Endothelial cell of umbilical vein (primary cell): ENCODE measurements around the gene C6orf132. TPM values are rescaled to one million over a fixed set of nuclear protein-coding genes. Genes with fewer than 3 reads are reported as not detected.
"Not testable (repeated sequence)": the region's sequence is repeated elsewhere in the genome, so short reads cannot be mapped to it uniquely, and the experiment has no call there.

Source experiments
- BruUV-seq: library from RNA; stranded (reverse); fragments of 400-500 nt; replicated peaks from 2 replicates; lab custom pipeline; 2021; lab: Mats Ljungman, UMichigan
- CTCF ChIA-PET: fragments of 300-600, 350-600 bp; sonication (Branson Sonifier 250); formaldehyde crosslinking; loops from one replicate; lab custom pipeline; 2021; ENCODE audit warnings: antibody characterized with exemption, inconsistent platforms; lab: Charles Lee
- POLR2A ChIA-PET: fragments of 300-600, 350-600 bp; sonication (Branson Sonifier 250); formaldehyde crosslinking; loops from one replicate; lab custom pipeline; 2021; ENCODE audit warnings: antibody characterized with exemption, inconsistent platforms; lab: Charles Lee
- DNase-seq: peaks from one replicate; pipeline ENCODE4 v3.0.0-alpha.2; 2011; ENCODE audit warnings: low read depth, low spot score
- FAIRE-seq: peaks from 2 replicates; lab custom pipeline; 2011; peaks lifted over from hg19 to GRCh38; lab: Jason Lieb, UNC
- H2AFZ ChIP-seq: 2 replicates; pipeline ENCODE4 v1.6.0; 2012; ENCODE audit warnings: low read depth, low read length, control low read depth, inconsistent platforms
- H3K27ac ChIP-seq: 2 replicates; pipeline ENCODE4 v1.5.1; 2011; ENCODE audit warnings: low read depth, mild to moderate bottlenecking, control low read depth, low read length, moderate library complexity; ENCODE audit not compliant: insufficient read depth
- H3K27me3 ChIP-seq, 2 experiments: 2 replicates each; pipeline versions ENCODE4 v1.6.0 to v1.6.1; 2011; ENCODE audit warnings: low read length in 2 of 2, mixed read lengths in 1 of 2; ENCODE audit not compliant: control insufficient read depth in 2 of 2, insufficient read depth in 2 of 2
- H3K36me3 ChIP-seq, 2 experiments: 2 replicates in 1 of 2; 3 replicates in 1 of 2; pipeline ENCODE4 v1.5.1; 2011; ENCODE audit warnings: low read length in 2 of 2, mild to moderate bottlenecking in 1 of 2, moderate library complexity in 1 of 2; ENCODE audit not compliant: control insufficient read depth in 2 of 2, insufficient read depth in 2 of 2; ENCODE audit errors: extremely low read depth in 1 of 2
- H3K4me1 ChIP-seq: 3 replicates; pipeline ENCODE4 v1.5.1; 2011; ENCODE audit warnings: mild to moderate bottlenecking, low read length; ENCODE audit not compliant: control insufficient read depth, insufficient read depth; ENCODE audit errors: extremely low read depth
- H3K4me2 ChIP-seq: 2 replicates; pipeline ENCODE4 v1.6.1; 2011; ENCODE audit warnings: low read length, control low read depth, mixed read lengths; ENCODE audit not compliant: insufficient read depth
- H3K4me3 ChIP-seq, 3 experiments: fragments of 200-600 bp in 1 of 3; sonication (generic), shearing (Covaris generic) in 1 of 3; replicated peaks in 1 of 3; 2 replicates each; pipeline ENCODE4 v1.5.1; 2011 to 2016; ENCODE audit warnings: control low read depth in 3 of 3, low read length in 3 of 3, mild to moderate bottlenecking in 2 of 3, inconsistent platforms in 1 of 3, low read depth in 1 of 3, moderate library complexity in 1 of 3; ENCODE audit not compliant: insufficient read depth in 1 of 3
- H3K79me2 ChIP-seq: 2 replicates; pipeline ENCODE4 v1.6.0; 2012; ENCODE audit warnings: low read length, inconsistent platforms; ENCODE audit not compliant: control insufficient read depth, insufficient read depth
- H3K9ac ChIP-seq: replicated peaks from 2 replicates; pipeline ENCODE3; 2011; ENCODE audit warnings: low read length, control low read depth; ENCODE audit not compliant: insufficient read depth; ENCODE audit errors: extremely low read depth
- H3K9me1 ChIP-seq: replicated peaks from 3 replicates; pipeline ENCODE4 v1.6.0; 2011; ENCODE audit warnings: mild to moderate bottlenecking, low read length; ENCODE audit not compliant: control insufficient read depth, insufficient read depth; ENCODE audit errors: extremely low read depth
- H3K9me3 ChIP-seq: replicated peaks from 2 replicates; pipeline ENCODE4 v1.5.1; 2012; ENCODE audit warnings: low read length, inconsistent platforms; ENCODE audit not compliant: control insufficient read depth, insufficient read depth
- H4K20me1 ChIP-seq: replicated peaks from 2 replicates; pipeline ENCODE3; 2011; ENCODE audit warnings: mild to moderate bottlenecking, low read length; ENCODE audit not compliant: control insufficient read depth, insufficient read depth; ENCODE audit errors: extremely low read depth
- EZH2 ChIP-seq: IDR thresholded peaks from 2 replicates; pipeline ENCODE4 v1.6.1; 2012; ENCODE audit warnings: borderline replicate concordance, low read depth, mild to moderate bottlenecking, moderate library complexity, low read length, inconsistent platforms; ENCODE audit not compliant: severe bottlenecking
- FOS ChIP-seq: IDR thresholded peaks from 2 replicates; pipeline ENCODE4 v1.6.1; 2011; ENCODE audit warnings: mild to moderate bottlenecking, low read length, moderate library complexity, borderline replicate concordance; ENCODE audit not compliant: insufficient read depth
- GATA2 ChIP-seq: IDR thresholded peaks from 2 replicates; pipeline ENCODE4 v1.7.0; 2011; ENCODE audit warnings: low read depth, mild to moderate bottlenecking, moderate library complexity, mixed read lengths, low read length; ENCODE audit not compliant: insufficient read length, insufficient read depth
- JUN ChIP-seq: IDR thresholded peaks from 2 replicates; pipeline ENCODE4 v1.6.1; 2011; ENCODE audit warnings: borderline replicate concordance, low read depth; ENCODE audit not compliant: insufficient read length, insufficient read depth
- MYC ChIP-seq: IDR thresholded peaks from one replicate; pipeline ENCODE4 v1.6.1; 2011; ENCODE audit warnings: mild to moderate bottlenecking, low read depth, low read length
- POLR2A ChIP-seq: IDR thresholded peaks from 2 replicates; pipeline ENCODE4 v1.6.1; 2012; ENCODE audit warnings: low read depth, mild to moderate bottlenecking, control low read depth, low read length
- POLR2AphosphoS5 ChIP-seq: IDR thresholded peaks from 2 replicates; pipeline ENCODE4 v1.6.1; 2012; ENCODE audit warnings: low read depth, mild to moderate bottlenecking, control low read depth, low read length, moderate library complexity; ENCODE audit not compliant: insufficient read depth
- dilution Hi-C: fragments of 300-500 bp; cut with MboI; formaldehyde crosslinking; loops from one replicate; pipeline ENCODE4 v1.15.0; 2019; ENCODE audit warnings: low sequenced_read_pairs; ENCODE audit not compliant: extremely low pct_ligation_motif_present
- intact Hi-C: fragments of 100-400 bp; cut with micrococcal nuclease; formaldehyde crosslinking; loops from one replicate; pipeline ENCODE4 v1.10.0; 2022
- polyA plus RNA-seq, 4 experiments: library from polyadenylated mRNA; depleted of rRNA in 3 of 4; stranded (reverse) in 3 of 4; unstranded in 1 of 4; fragments of >200 nt; gene quantifications; 2 replicates each; pipeline versions ENCODE4 v1.2.1 to v1.2.3, GENCODE V29; 2011 to 2012; ENCODE audit warnings: missing spikeins in 1 of 4
- total RNA-seq: library from RNA; stranded (reverse); gene quantifications from 2 replicates; pipeline ENCODE4 v1.2.3, GENCODE V29; 2021
- TF ChIP-seq, protein P1 (sequence below), 2 donors: IDR thresholded peaks; 1 replicate in 1 of 2; 2 replicates in 1 of 2; pipeline ENCODE4 v1.5.1; 2011; ENCODE audit warnings: low read length in 2 of 2, mild to moderate bottlenecking in 2 of 2, moderate library complexity in 2 of 2, control low read depth in 1 of 2, inconsistent platforms in 1 of 2, low read depth in 1 of 2; ENCODE audit not compliant: insufficient read depth in 1 of 2; ENCODE audit errors: extremely low read depth in 1 of 2
- TF ChIP-seq, protein P2 (sequence below): IDR thresholded peaks from 2 replicates; pipeline ENCODE4 v1.6.1; 2011; ENCODE audit not compliant: insufficient read depth, insufficient read length

The C6orf132 gene
- total and polyA plus RNA-seq, 2 donors (not counting 3 experiments of a cell fraction or from before 2014, with no cell fraction given), result 0.15 to 0.71 TPM

DNA sequence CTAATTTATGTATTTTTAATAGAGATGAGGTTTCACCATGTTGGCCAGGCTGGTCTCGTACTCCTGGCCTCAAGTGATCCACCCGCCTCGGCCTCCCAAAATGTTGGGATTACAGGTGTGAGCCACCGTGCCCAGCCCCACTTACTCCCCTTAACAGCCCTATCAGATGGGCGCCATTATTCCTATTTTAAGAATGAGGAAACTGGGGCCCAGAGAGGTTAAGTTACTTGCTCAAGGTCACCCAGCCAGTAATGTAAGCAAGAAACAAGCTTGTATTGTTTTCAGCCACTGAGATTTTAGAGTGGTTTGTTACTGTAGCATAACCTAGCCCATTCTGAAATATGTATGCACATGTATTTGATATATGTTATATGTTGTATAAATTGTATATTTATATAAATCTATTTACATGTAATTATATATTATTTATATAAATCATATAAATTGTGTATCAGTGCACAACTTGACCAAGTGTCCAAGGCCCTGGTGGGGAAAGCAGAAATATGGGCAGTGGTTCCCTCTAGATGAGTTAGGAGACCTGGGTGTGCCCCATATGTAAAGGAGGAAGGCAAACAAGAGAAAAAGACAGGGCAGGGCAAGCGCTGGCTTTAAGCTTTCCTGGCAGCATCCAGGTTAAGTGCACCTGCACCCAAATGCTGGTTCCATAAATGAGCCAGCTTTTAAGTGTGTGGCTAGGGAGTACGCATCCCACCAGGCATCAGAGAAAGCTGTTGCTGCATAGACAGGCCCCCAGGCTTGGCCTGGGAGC is 29.6 kb upstream of the C6orf132 start:
- no peaks in the 10 kb centered on the region for H3K9me1 ChIP-seq
- BruUV-seq, result no TSS peak
- no peak overlapping the region for H2AFZ ChIP-seq
- dilution Hi-C loops (no loop called here), intact Hi-C loops (no loop called here)
- CTCF ChIA-PET, result interaction anchor here (0.9 kb wide), 1 partner anchor 26 kb away, joined by 4 read pairs; no protein-coding TSS in a partner anchor
- no peaks in the 10 kb centered on the region for H3K36me3 ChIP-seq
- no peaks in the 10 kb centered on the region for H3K9me3 ChIP-seq
- DNase-seq, result no peak
- H3K9ac ChIP-seq, result no peak overlapping the region
- H4K20me1 ChIP-seq, result no peaks in the 10 kb centered on the region
- no peaks in the 10 kb centered on the region for H3K79me2 ChIP-seq
- H3K27me3 ChIP-seq, result no peaks in the 10 kb centered on the region
- FAIRE-seq, result no peak
- H3K27ac ChIP-seq, result no peak overlapping the region
- no peak overlapping the region for H3K4me3 ChIP-seq
- no peaks in the 10 kb centered on the region for H3K4me1 ChIP-seq
- POLR2A ChIA-PET, result no interaction called here
- H3K4me2 ChIP-seq, result no peak overlapping the region
- TF ChIP-seq EZH2 (no peak), POLR2AphosphoS5 (no peak), JUN (no peak), POLR2A (no peak), MYC (no peak), GATA2 (no peak), FOS (no peak)
- TF ChIP-seq, protein P1, sequence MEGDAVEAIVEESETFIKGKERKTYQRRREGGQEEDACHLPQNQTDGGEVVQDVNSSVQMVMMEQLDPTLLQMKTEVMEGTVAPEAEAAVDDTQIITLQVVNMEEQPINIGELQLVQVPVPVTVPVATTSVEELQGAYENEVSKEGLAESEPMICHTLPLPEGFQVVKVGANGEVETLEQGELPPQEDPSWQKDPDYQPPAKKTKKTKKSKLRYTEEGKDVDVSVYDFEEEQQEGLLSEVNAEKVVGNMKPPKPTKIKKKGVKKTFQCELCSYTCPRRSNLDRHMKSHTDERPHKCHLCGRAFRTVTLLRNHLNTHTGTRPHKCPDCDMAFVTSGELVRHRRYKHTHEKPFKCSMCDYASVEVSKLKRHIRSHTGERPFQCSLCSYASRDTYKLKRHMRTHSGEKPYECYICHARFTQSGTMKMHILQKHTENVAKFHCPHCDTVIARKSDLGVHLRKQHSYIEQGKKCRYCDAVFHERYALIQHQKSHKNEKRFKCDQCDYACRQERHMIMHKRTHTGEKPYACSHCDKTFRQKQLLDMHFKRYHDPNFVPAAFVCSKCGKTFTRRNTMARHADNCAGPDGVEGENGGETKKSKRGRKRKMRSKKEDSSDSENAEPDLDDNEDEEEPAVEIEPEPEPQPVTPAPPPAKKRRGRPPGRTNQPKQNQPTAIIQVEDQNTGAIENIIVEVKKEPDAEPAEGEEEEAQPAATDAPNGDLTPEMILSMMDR (IDR thresholded peaks at IDR 0.05; ENCODE audit: extremely low read depth in 1 of 2, insufficient read depth in 1 of 2, low read depth in 1 of 2, low read length in 2 of 2), result no peak
- TF ChIP-seq, protein P2, sequence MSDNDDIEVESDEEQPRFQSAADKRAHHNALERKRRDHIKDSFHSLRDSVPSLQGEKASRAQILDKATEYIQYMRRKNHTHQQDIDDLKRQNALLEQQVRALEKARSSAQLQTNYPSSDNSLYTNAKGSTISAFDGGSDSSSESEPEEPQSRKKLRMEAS, result no peak

DNA sequence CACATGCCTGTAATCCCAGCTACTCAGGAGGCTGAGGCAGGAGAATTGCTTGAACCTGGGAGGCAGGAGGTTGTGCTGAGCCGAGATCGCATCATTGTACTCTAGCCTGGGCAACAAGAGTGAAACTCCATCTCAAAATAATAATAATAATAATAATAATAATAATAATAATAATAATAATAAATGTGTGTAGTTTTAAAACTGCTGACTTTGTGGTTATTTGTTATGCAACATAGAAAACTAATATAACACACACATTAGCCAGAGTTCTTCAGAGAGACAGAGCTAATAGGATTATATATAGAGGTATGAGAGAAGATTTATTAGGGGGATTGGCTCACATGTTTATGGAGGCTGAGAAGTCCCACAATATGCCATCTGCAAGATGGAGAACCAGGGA is 27.4 kb upstream of the C6orf132 start:
- H3K36me3 ChIP-seq, dilution Hi-C loops, BruUV-seq, FAIRE-seq, POLR2A ChIA-PET, H3K27ac ChIP-seq, H3K4me2 ChIP-seq, DNase-seq, H3K4me3 ChIP-seq, H3K9me3 ChIP-seq, H3K4me1 ChIP-seq, H2AFZ ChIP-seq, H3K79me2 ChIP-seq, H3K9ac ChIP-seq, H3K27me3 ChIP-seq, H3K9me1 ChIP-seq, H4K20me1 ChIP-seq: not testable (repeated sequence)
- CTCF ChIA-PET, result interaction anchor here (0.7 to 4.3 kb wide), 5 partner anchors 18 to 103 kb away, joined by 3 to 33 read pairs (median 7); no protein-coding TSS in a partner anchor
- intact Hi-C loops, result loop anchor here (5.0 kb wide), 1 partner anchor 43 kb away; no protein-coding TSS in a partner anchor
